ENCODE results near the gene PDCD2L. TPM values are rescaled to one million over a fixed set of nuclear protein-coding genes. Genes with fewer than 3 reads are reported as not detected.

Gene PDCD2L
- total RNA-seq, 1 donor from 2014 or later, result 50.8 TPM

DNA sequence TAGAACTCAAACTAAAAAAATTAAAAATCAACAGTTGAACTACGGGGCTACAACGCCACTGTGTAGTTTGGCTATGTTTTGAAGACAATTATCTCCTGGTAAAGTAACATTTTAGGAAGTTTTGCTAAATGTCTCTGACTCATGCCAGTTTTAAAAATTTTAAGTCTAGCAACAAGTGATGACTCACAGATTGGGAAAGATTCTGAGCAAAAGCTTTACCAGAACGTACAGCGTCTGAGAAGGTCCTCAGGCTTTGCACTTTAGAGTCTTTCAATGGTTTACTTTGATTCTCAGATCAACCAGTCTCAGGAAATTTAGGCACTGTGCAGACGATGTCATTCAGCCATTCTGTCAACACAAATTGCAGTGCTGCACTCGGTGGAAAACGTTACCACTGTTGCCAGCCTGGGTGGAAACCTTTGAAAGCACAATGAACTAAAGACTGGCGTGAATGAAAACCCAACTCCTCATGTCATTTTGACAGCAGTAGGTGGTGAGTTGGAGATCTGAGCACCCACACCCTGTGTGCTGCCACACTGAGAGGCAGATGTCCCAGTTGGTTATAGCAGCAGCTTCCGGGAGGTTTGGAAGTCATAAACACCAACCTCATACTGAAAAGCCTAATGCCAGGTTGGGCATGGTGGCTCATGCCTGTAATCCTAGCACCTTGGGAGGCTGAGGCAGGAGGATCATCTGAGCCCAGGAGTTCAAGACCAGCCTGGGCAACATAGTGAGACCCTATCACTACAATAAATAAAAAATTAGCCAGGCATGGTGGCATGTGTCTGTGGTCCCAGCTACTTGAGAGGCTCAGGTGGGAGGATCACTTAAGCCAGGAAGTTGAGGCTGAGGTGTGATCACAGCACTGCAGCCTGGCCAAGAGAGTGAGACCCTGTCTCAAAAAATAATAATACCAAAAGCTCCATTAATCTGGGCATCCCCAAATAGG is 71.1 kb downstream of the PDCD2L start:
- intact Hi-C loops (cut with micrococcal nuclease), result loop anchor here (2.0 kb wide), 1 partner anchor 26 kb away; no protein-coding TSS in a partner anchor
- H3K4me1 Mint-ChIP-seq, result peaks cover 7% of the 10 kb centered on the region
- H3K9me3 Mint-ChIP-seq, result no peaks in the 10 kb centered on the region
- H3K4me3 Mint-ChIP-seq, result no peak overlapping the region
- peaks cover 17% of the 10 kb centered on the region for H3K27me3 Mint-ChIP-seq
- peak overlapping the region; percentile 62 for H3K27ac Mint-ChIP-seq
- peaks cover 29% of the 10 kb centered on the region for H3K36me3 Mint-ChIP-seq (ENCODE audit: low read depth)
- DNase-seq, result no peak

Other genes with a start within 250 kb of the PDCD2L start
- 105 and 117 TPM in 2 replicates for gene LSM14A, start 231.9 kb upstream of the PDCD2L start, total RNA-seq
- gene GARRE1, start 149.8 kb upstream of the PDCD2L start, total RNA-seq, result 9.8 and 12.0 TPM in 2 replicates
- gene GPI, start 39.2 kb upstream of the PDCD2L start, total RNA-seq, result 592 and 598 TPM in 2 replicates
- gene UBA2, start 24.0 kb downstream of the PDCD2L start, total RNA-seq, result 186 and 190 TPM in 2 replicates
- gene WTIP, start 77.4 kb downstream of the PDCD2L start, total RNA-seq, result 0.47 and 1.0 TPM in 2 replicates

Data from activated CD4-positive, alpha-beta T cell treated with anti-CD3 and anti-CD28 coated beads, Interleukin-2, amount 10 ng/mL, durations not matched to agents 24 days and 14 days (primary cell).